ENCODE results near the gene FURIN. TPM values are rescaled to one million over a fixed set of nuclear protein-coding genes. Genes with fewer than 3 reads are reported as not detected.
"Not testable (repeated sequence)": the region's sequence is repeated elsewhere in the genome, so short reads cannot be mapped to it uniquely, and the experiment has no call there.

Gene FURIN
- total RNA-seq, 1 experiment from 2014 or later: 35.1 TPM

DNA sequence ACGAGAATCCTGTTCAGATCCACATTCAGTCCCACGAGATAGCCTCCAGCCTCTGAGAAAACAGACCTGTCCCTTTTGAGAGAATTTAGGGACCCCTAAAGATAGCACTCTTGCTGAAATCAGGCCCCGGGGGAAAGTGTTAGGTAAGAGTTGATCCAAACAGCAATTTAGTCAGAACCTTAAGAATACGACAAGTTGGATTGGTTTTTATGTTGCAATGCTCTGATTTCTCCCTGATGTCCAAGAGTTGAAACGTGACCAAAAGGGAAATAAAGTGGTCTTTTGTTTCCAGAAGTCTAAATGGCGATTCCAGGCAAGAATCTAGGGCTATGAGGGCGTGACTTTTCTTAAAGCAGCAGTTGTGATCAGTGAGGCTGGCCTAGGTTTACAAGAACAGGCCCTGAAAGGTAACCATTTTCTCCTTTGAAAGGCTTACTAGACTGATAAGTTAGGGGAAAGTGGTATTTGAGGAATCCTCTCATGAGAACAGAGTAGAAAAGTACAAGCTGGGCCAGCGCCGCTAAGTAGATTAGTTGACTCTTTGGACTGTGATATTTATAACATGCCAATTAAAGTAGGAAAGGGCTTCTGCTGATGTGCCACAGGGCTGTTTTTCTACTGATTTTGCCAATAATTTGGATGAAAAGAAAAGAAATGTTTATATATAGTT is 39.6 kb downstream of the FURIN start:
- no peak overlapping the region for H3K4me3 Mint-ChIP-seq
- peaks cover 10 to 43% (median 16%) of the 10 kb centered on the region in 3 experiments for H3K36me3 Mint-ChIP-seq (ENCODE audit: insufficient read depth in 1 of 3, low read depth in 3 of 3)
- no peak overlapping the region for H2BK12ac ChIP-seq (ENCODE audit: insufficient read length, low read depth, low read length)
- peaks cover 3% of the 10 kb centered on the region; the same call in 1 of the 2 replicates for H3K4me1 ChIP-seq (ENCODE audit: insufficient read depth, low read length)
- H2BK20ac ChIP-seq (ENCODE audit: low read depth, low read length, poor library complexity, severe bottlenecking): no peak overlapping the region
- no peak overlapping the region for H3T11ph ChIP-seq (ENCODE audit: low read length)
- H3K4me2 ChIP-seq (ENCODE audit: insufficient read depth, insufficient read length, low read length): no peak overlapping the region
- H3K79me2 ChIP-seq (ENCODE audit: insufficient read depth, low read length): no peaks in the 10 kb centered on the region
- no peak overlapping the region for H3K27ac ChIP-seq (ENCODE audit: insufficient read length, low read depth, low read length)
- H2BK15ac ChIP-seq (ENCODE audit: low read depth, low read length): no peak overlapping the region
- H4K5ac ChIP-seq (ENCODE audit: insufficient read length, low read depth, low read length): no peak overlapping the region
- no peak overlapping the region for H3K18ac ChIP-seq (ENCODE audit: insufficient read length, low read depth, low read length)
- no peak for DNase-seq
- no peaks in the 10 kb centered on the region for H3K9me3 ChIP-seq (ENCODE audit: control insufficient read depth, low read depth, low read length)
- no peak overlapping the region for H3K23ac ChIP-seq (ENCODE audit: insufficient read length, low read depth, low read length)
- no peak overlapping the region for H2AK5ac ChIP-seq (ENCODE audit: insufficient read length, low read length)
- no peak overlapping the region for H4K8ac ChIP-seq (replicated peaks; ENCODE audit: insufficient read length, low read depth, low read length)
- no peaks in the 10 kb centered on the region; the same call in 1 of the 2 replicates for H3K27me3 ChIP-seq (ENCODE audit: insufficient read depth, low read length)
- no peak overlapping the region for H3K27ac Mint-ChIP-seq
- H3K4ac ChIP-seq (ENCODE audit: low read depth, low read length): no peak overlapping the region
- H4K20me1 ChIP-seq (ENCODE audit: control insufficient read depth, insufficient read depth, insufficient read length): no peaks in the 10 kb centered on the region
- H3K56ac ChIP-seq (ENCODE audit: insufficient read length, low read depth, low read length): no peak overlapping the region
- H3K9me3 Mint-ChIP-seq: no peaks in the 10 kb centered on the region
- no CpG with 5 or more reads among the region's 9 CpGs for WGBS (ENCODE audit: extremely low coverage, insufficient read length, low lambda C conversion rate)
- peaks cover 15% of the 10 kb centered on the region for H3K27me3 Mint-ChIP-seq (ENCODE audit: low read depth)
- peaks cover 7 to 8% of the 10 kb centered on the region in 2 experiments for H3K4me1 Mint-ChIP-seq
- H3K23me2 ChIP-seq (ENCODE audit: insufficient read length, low read depth, low read length, poor library complexity, severe bottlenecking): peaks cover 8% of the 10 kb centered on the region
- no peak overlapping the region for H3K9ac ChIP-seq (ENCODE audit: extremely low read depth, insufficient read length, low read length)
- TF ChIP-seq, protein P1, sequence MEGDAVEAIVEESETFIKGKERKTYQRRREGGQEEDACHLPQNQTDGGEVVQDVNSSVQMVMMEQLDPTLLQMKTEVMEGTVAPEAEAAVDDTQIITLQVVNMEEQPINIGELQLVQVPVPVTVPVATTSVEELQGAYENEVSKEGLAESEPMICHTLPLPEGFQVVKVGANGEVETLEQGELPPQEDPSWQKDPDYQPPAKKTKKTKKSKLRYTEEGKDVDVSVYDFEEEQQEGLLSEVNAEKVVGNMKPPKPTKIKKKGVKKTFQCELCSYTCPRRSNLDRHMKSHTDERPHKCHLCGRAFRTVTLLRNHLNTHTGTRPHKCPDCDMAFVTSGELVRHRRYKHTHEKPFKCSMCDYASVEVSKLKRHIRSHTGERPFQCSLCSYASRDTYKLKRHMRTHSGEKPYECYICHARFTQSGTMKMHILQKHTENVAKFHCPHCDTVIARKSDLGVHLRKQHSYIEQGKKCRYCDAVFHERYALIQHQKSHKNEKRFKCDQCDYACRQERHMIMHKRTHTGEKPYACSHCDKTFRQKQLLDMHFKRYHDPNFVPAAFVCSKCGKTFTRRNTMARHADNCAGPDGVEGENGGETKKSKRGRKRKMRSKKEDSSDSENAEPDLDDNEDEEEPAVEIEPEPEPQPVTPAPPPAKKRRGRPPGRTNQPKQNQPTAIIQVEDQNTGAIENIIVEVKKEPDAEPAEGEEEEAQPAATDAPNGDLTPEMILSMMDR (conservative IDR thresholded peaks at IDR 0.05): no peak
- H2BK120ac ChIP-seq (ENCODE audit: low read depth, low read length, poor library complexity, severe bottlenecking): no peak overlapping the region
- no peak overlapping the region for H4K91ac ChIP-seq (ENCODE audit: insufficient read length, low read depth, low read length)
- no peak overlapping the region for H2AFZ ChIP-seq (ENCODE audit: low read length)
- no peak overlapping the region for H2BK5ac ChIP-seq (ENCODE audit: insufficient read length, low read length)
- H3K79me1 ChIP-seq (ENCODE audit: insufficient read depth, low read depth, low read length, poor library complexity, severe bottlenecking): no peaks in the 10 kb centered on the region
- H3K14ac ChIP-seq (ENCODE audit: insufficient read depth, low read length): no peak overlapping the region

- not testable (repeated sequence) for H3K14ac ChIP-seq (ENCODE audit: insufficient read depth, low read length); H3K4me2 ChIP-seq (ENCODE audit: insufficient read depth, insufficient read length, low read length); H3K27me3 ChIP-seq (ENCODE audit: insufficient read depth, low read length); H3K4me1 Mint-ChIP-seq; H3K23me2 ChIP-seq (ENCODE audit: insufficient read length, low read depth, low read length, poor library complexity, severe bottlenecking); H4K91ac ChIP-seq (ENCODE audit: insufficient read length, low read depth, low read length); H3K23ac ChIP-seq (ENCODE audit: insufficient read length, low read depth, low read length); H3T11ph ChIP-seq (ENCODE audit: low read length); H3K9ac ChIP-seq (ENCODE audit: extremely low read depth, insufficient read length, low read length); H2BK20ac ChIP-seq (ENCODE audit: low read depth, low read length, poor library complexity, severe bottlenecking); H2BK12ac ChIP-seq (ENCODE audit: insufficient read length, low read depth, low read length); H4K8ac ChIP-seq (replicated peaks; ENCODE audit: insufficient read length, low read depth, low read length); H2AFZ ChIP-seq (ENCODE audit: low read length); H2BK5ac ChIP-seq (ENCODE audit: insufficient read length, low read length); H4K5ac ChIP-seq (ENCODE audit: insufficient read length, low read depth, low read length); H3K9me3 Mint-ChIP-seq; H3K27ac ChIP-seq (ENCODE audit: insufficient read length, low read depth, low read length); DNase-seq; H3K56ac ChIP-seq (ENCODE audit: insufficient read length, low read depth, low read length); H3K9me3 ChIP-seq (ENCODE audit: control insufficient read depth, low read depth, low read length); H3K18ac ChIP-seq (ENCODE audit: insufficient read length, low read depth, low read length); H3K79me1 ChIP-seq (ENCODE audit: insufficient read depth, low read depth, low read length, poor library complexity, severe bottlenecking); H3K4me3 Mint-ChIP-seq; H3K27ac Mint-ChIP-seq; H2BK120ac ChIP-seq (ENCODE audit: low read depth, low read length, poor library complexity, severe bottlenecking); H3K27me3 Mint-ChIP-seq (ENCODE audit: low read depth); H2AK5ac ChIP-seq (ENCODE audit: insufficient read length, low read length); H2BK15ac ChIP-seq (ENCODE audit: low read depth, low read length); H3K4ac ChIP-seq (ENCODE audit: low read depth, low read length); H3K4me1 ChIP-seq (ENCODE audit: insufficient read depth, low read length); H4K20me1 ChIP-seq (ENCODE audit: control insufficient read depth, insufficient read depth, insufficient read length); H3K79me2 ChIP-seq (ENCODE audit: insufficient read depth, low read length)
- WGBS (ENCODE audit: extremely low coverage, insufficient read length, low lambda C conversion rate): no CpG with 5 or more reads among the region's 11 CpGs
- peaks cover 10 to 52% (median 19%) of the 10 kb centered on the region in 3 experiments for H3K36me3 Mint-ChIP-seq (ENCODE audit: insufficient read depth in 1 of 3, low read depth in 3 of 3)
These were observed 41.1 kb downstream of the FURIN start for GRCh38 chr15:90909449-90909848.
